HEK293 (cell line): ENCODE results near the gene GRID2.

ENCODE experiments used
- CTCF ChIA-PET: fragments of 350-600 bp; formaldehyde crosslinking; extraction: SDS; loops from one replicate; lab custom pipeline; 2021; ENCODE audit warnings: antibody characterized with exemption; lab: Yijun Ruan, JAX
- POLR2A ChIA-PET: fragments of 300-600 bp; formaldehyde crosslinking; extraction: SDS; loops from one replicate; lab custom pipeline; 2020; ENCODE audit warnings: antibody characterized with exemption, inconsistent platforms; lab: Yijun Ruan, JAX
- H3K27ac ChIP-seq: fragments of 200-500 bp; sonication (Bioruptor generic); 2 replicates; pipeline ENCODE4 v1.5.1; 2014; ENCODE audit warnings: low read depth, low read length, control low read depth, inconsistent platforms; ENCODE audit errors: extremely low read depth
- H3K36me3 ChIP-seq, 2 experiments: fragments of 200-500 bp in 1 of 2; sonication (Bioruptor generic) in 1 of 2; 1 replicate in 1 of 2; 2 replicates in 1 of 2; pipeline ENCODE4 v1.5.1; 2014 to 2017; ENCODE audit warnings: inconsistent platforms in 2 of 2, low read length in 2 of 2; ENCODE audit not compliant: control insufficient read depth in 2 of 2, insufficient read depth in 1 of 2
- H3K4me1 ChIP-seq: fragments of 200-500 bp; sonication (Bioruptor generic); 2 replicates; pipeline ENCODE4 v1.5.1; 2014; ENCODE audit warnings: mild to moderate bottlenecking, low read length, inconsistent platforms; ENCODE audit not compliant: control insufficient read depth, insufficient read depth
- H3K4me3 ChIP-seq: 2 replicates; pipeline ENCODE4 v1.5.1; 2011; ENCODE audit warnings: low read depth, mild to moderate bottlenecking, control low read depth, low read length, moderate library complexity
- H3K9me3 ChIP-seq: fragments of 200-500 bp; sonication (Bioruptor generic); 2 replicates; pipeline ENCODE4 v1.5.1; 2014; ENCODE audit warnings: low read depth, low read length, inconsistent platforms; ENCODE audit not compliant: control insufficient read depth, insufficient read depth
- BCL11B ChIP-seq: fragments of 450-650 bp; formaldehyde crosslinking; IDR thresholded peaks from 2 replicates; pipeline ENCODE4 v1.5.1; 2016; ENCODE audit warnings: low read depth, missing biosample characterization, missing genetic modification characterization
- GFI1B ChIP-seq: fragments of 450-650 bp; formaldehyde crosslinking; IDR thresholded peaks from 2 replicates; pipeline ENCODE4 v1.5.1; 2016; ENCODE audit warnings: missing biosample characterization, missing genetic modification characterization
- SP7 ChIP-seq: fragments of 450-650 bp; formaldehyde crosslinking; IDR thresholded peaks from 2 replicates; pipeline ENCODE4 v1.5.1; 2016; ENCODE audit warnings: missing biosample characterization, missing genetic modification characterization
- ZNF157 ChIP-seq: fragments of 450-650 bp; formaldehyde crosslinking; IDR thresholded peaks from 2 replicates; pipeline ENCODE4 v1.5.1; 2016; ENCODE audit warnings: missing biosample characterization, missing genetic modification characterization
- ZNF202 ChIP-seq: fragments of 450-650 bp; formaldehyde crosslinking; IDR thresholded peaks from 2 replicates; pipeline ENCODE4 v1.5.1; 2016; ENCODE audit warnings: missing biosample characterization, missing genetic modification characterization, borderline replicate concordance
- ZNF341 ChIP-seq: fragments of 450-650 bp; formaldehyde crosslinking; IDR thresholded peaks from 2 replicates; pipeline ENCODE4; 2016; ENCODE audit warnings: low read depth, missing biosample characterization, missing genetic modification characterization
- ZNF416 ChIP-seq: fragments of 450-650 bp; formaldehyde crosslinking; IDR thresholded peaks from 2 replicates; pipeline ENCODE4 v1.5.1; 2016; ENCODE audit warnings: missing biosample characterization, missing genetic modification characterization
- ZNF48 ChIP-seq: fragments of 450-650 bp; formaldehyde crosslinking; IDR thresholded peaks from 2 replicates; pipeline ENCODE4 v1.5.1; 2016; ENCODE audit warnings: missing biosample characterization, missing genetic modification characterization
- ZNF585B ChIP-seq: fragments of 450-650 bp; formaldehyde crosslinking; IDR thresholded peaks from 2 replicates; pipeline ENCODE4 v1.5.1; 2016; ENCODE audit warnings: missing biosample characterization, missing genetic modification characterization
- ZNF610 ChIP-seq: fragments of 450-650 bp; formaldehyde crosslinking; IDR thresholded peaks from 2 replicates; pipeline ENCODE4 v1.5.1; 2016; ENCODE audit warnings: missing biosample characterization, missing genetic modification characterization, borderline replicate concordance
- ZNF623 ChIP-seq: fragments of 450-650 bp; formaldehyde crosslinking; IDR thresholded peaks from 2 replicates; pipeline ENCODE4 v1.5.1; 2016; ENCODE audit warnings: missing biosample characterization, missing genetic modification characterization
- ZNF664 ChIP-seq: fragments of 450-650 bp; formaldehyde crosslinking; IDR thresholded peaks from 2 replicates; pipeline ENCODE4 v1.5.1; 2016; ENCODE audit warnings: missing biosample characterization, missing genetic modification characterization
- ZNF707 ChIP-seq: fragments of 450-650 bp; formaldehyde crosslinking; IDR thresholded peaks from 2 replicates; pipeline ENCODE4 v1.5.1; 2016; ENCODE audit warnings: missing biosample characterization, missing genetic modification characterization
- ZNF776 ChIP-seq: fragments of 450-650 bp; formaldehyde crosslinking; IDR thresholded peaks from 2 replicates; pipeline ENCODE4 v1.5.0; 2017; ENCODE audit warnings: missing biosample characterization, missing genetic modification characterization, borderline replicate concordance
- ZNF837 ChIP-seq: fragments of 450-650 bp; formaldehyde crosslinking; IDR thresholded peaks from 2 replicates; pipeline ENCODE4 v1.5.1; 2016; ENCODE audit warnings: missing biosample characterization, missing genetic modification characterization
- ZSCAN16 ChIP-seq: fragments of 450-650 bp; formaldehyde crosslinking; IDR thresholded peaks from 2 replicates; pipeline ENCODE4 v1.5.1; 2016; ENCODE audit warnings: missing biosample characterization, missing genetic modification characterization
- TF ChIP-seq, protein P1 (sequence below): fragments of 450-650 bp; formaldehyde crosslinking; IDR thresholded peaks from 2 replicates; pipeline ENCODE4 v1.5.1; 2016; ENCODE audit warnings: missing biosample characterization, missing genetic modification characterization, borderline replicate concordance
- TF ChIP-seq, protein P2 (sequence below): fragments of 450-650 bp; formaldehyde crosslinking; conservative IDR thresholded peaks from 2 replicates; pipeline ENCODE4 v1.5.1; 2016; ENCODE audit warnings: low read depth, missing biosample characterization, missing genetic modification characterization
- TF ChIP-seq, protein P3 (sequence below): fragments of 450-650 bp; formaldehyde crosslinking; IDR thresholded peaks from 2 replicates; pipeline ENCODE4 v1.5.1; 2016; ENCODE audit warnings: missing biosample characterization, missing genetic modification characterization
- TF ChIP-seq, protein P4 (sequence below): fragments of 450-650 bp; formaldehyde crosslinking; IDR thresholded peaks from 2 replicates; pipeline ENCODE4 v1.5.0; 2017; ENCODE audit warnings: missing biosample characterization, missing genetic modification characterization, borderline replicate concordance

The GRID2 gene

DNA sequence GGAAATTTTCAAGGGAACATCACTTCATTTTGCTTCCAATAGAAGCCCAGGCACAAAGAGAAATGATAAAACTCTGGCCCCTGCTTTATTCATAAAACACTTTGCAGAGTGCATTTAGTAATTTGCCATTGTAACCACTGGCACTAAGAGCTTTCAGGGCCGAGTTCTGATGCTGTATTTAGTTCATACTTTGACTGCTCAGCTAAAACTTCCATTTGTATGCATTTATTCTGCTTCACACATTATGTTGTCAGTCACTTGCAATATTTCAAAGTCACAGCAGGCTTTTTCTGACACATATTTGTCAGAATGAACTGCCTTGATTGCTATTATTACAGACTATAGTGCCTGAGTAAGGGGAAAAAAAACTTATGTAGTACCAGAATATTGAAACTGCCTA lies 1350.4 kb downstream of the GRID2 start (continued):
- TF ChIP-seq ZNF707 (tag by site-specific recombination), result no peak
- no peak for TF ChIP-seq ZNF776
- no peak for TF ChIP-seq ZNF837 (tag by site-specific recombination)
- no peak for TF ChIP-seq ZSCAN16 (tag by site-specific recombination)
- TF ChIP-seq BCL11B (tag by site-specific recombination), result no peak

DNA sequence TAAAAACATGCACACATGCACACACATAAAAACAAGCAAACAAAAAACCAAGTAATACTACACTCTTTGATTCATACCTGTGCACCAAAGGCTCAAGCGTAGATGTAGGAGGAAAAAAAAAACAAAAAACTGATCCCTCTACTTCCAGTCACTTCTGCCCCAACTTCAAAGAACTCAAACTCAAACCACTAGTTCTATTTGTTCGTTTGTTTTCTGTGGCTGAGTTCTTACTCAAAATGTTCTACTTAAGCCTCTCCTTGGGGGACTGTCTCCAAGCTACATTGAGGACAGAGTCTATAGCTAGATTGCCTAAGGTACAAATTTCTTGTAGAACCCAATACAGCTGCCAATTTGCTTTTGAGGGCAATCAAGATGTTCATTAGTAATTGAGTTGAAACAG lies 1353.8 kb downstream of the GRID2 start:
- Histone ChIP-seq H3K4me3 (no peak overlapping the region), H3K4me1 (no peaks in the 10 kb centered on the region), H3K27ac (no peak overlapping the region), H3K36me3 (no peaks in the 10 kb centered on the region), H3K9me3 (no peaks in the 10 kb centered on the region)
- CTCF ChIA-PET, result no interaction called here
- TF ChIP-seq, protein P1, sequence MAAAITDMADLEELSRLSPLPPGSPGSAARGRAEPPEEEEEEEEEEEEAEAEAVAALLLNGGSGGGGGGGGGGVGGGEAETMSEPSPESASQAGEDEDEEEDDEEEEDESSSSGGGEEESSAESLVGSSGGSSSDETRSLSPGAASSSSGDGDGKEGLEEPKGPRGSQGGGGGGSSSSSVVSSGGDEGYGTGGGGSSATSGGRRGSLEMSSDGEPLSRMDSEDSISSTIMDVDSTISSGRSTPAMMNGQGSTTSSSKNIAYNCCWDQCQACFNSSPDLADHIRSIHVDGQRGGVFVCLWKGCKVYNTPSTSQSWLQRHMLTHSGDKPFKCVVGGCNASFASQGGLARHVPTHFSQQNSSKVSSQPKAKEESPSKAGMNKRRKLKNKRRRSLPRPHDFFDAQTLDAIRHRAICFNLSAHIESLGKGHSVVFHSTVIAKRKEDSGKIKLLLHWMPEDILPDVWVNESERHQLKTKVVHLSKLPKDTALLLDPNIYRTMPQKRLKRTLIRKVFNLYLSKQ (tag by site-specific recombination), result no peak
- TF ChIP-seq ZNF623 (tag by site-specific recombination) (no peak), ZNF610 (tag by site-specific recombination) (no peak), ZNF585B (no peak)
- TF ChIP-seq, protein P2, sequence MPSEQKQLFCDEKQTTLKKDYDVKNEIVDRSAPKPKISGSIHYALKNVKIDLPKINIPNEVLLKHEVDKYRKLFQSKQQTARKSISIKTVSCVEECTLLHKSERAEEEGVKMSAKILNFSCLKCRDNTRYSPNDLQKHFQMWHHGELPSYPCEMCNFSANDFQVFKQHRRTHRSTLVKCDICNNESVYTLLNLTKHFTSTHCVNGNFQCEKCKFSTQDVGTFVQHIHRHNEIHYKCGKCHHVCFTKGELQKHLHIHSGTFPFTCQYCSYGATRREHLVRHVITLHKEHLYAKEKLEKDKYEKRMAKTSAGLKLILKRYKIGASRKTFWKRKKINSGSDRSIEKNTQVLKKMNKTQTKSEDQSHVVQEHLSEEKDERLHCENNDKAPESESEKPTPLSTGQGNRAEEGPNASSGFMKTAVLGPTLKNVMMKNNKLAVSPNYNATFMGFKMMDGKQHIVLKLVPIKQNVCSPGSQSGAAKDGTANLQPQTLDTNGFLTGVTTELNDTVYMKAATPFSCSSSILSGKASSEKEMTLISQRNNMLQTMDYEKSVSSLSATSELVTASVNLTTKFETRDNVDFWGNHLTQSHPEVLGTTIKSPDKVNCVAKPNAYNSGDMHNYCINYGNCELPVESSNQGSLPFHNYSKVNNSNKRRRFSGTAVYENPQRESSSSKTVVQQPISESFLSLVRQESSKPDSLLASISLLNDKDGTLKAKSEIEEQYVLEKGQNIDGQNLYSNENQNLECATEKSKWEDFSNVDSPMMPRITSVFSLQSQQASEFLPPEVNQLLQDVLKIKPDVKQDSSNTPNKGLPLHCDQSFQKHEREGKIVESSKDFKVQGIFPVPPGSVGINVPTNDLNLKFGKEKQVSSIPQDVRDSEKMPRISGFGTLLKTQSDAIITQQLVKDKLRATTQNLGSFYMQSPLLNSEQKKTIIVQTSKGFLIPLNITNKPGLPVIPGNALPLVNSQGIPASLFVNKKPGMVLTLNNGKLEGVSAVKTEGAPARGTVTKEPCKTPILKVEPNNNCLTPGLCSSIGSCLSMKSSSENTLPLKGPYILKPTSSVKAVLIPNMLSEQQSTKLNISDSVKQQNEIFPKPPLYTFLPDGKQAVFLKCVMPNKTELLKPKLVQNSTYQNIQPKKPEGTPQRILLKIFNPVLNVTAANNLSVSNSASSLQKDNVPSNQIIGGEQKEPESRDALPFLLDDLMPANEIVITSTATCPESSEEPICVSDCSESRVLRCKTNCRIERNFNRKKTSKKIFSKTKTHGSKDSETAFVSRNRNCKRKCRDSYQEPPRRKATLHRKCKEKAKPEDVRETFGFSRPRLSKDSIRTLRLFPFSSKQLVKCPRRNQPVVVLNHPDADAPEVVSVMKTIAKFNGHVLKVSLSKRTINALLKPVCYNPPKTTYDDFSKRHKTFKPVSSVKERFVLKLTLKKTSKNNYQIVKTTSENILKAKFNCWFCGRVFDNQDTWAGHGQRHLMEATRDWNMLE (tag by site-specific recombination), result no peak
- POLR2A ChIA-PET, result no interaction called here

DNA sequence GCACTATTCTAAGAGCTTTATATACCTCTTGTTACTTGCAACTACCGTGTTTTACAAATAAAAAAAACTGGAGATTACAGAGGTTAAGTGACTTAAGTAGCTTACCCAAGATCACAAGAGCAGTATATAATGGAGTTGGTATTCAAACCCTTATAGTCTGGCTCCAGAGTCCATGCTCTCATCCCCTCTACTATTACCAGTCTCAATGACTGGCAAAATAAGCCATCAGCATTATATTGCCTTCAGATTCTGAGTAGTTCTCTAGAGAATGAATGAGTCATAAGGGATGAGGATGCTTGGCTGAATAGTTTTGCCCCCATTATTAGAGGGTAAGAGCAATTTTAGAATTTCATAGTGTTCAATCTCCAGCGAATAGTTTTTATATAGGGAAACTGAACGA lies 1354.7 kb downstream of the GRID2 start:
- no peak overlapping the region for H3K27ac ChIP-seq
- H3K9me3 ChIP-seq, result no peaks in the 10 kb centered on the region
- H3K4me1 ChIP-seq, result no peaks in the 10 kb centered on the region
- CTCF ChIA-PET, result no interaction called here
- no peaks in the 10 kb centered on the region for H3K36me3 ChIP-seq
- POLR2A ChIA-PET, result no interaction called here
- H3K4me3 ChIP-seq, result no peak overlapping the region
- TF ChIP-seq ZNF416 (tag by site-specific recombination), result no peak
- TF ChIP-seq, all 188 proteins: peak for 0

DNA sequence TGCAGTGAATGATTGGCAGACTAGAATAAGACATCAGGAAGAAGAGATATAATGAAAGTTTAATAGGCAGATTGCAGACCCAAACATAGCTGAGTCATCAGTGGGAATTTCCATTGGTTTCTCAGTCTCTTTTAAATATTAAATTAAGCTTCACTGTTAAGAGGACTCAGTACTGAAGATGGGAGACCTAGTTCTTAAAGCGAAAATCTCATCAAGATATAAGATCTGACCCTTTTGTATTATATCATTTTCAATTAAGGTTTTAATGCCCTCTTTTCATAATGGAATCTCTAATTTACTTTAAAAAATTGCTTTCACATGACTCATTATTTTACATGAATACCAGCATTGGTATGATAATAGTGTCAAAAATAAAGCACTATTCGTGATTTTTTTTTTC lies 1355.9 kb downstream of the GRID2 start:
- H3K4me1 ChIP-seq, result no peaks in the 10 kb centered on the region
- no peak overlapping the region for H3K4me3 ChIP-seq
- no peaks in the 10 kb centered on the region for H3K9me3 ChIP-seq
- H3K27ac ChIP-seq, result no peak overlapping the region
- CTCF ChIA-PET, result no interaction called here
- POLR2A ChIA-PET, result no interaction called here
- no peaks in the 10 kb centered on the region for H3K36me3 ChIP-seq
- TF ChIP-seq, protein P3, sequence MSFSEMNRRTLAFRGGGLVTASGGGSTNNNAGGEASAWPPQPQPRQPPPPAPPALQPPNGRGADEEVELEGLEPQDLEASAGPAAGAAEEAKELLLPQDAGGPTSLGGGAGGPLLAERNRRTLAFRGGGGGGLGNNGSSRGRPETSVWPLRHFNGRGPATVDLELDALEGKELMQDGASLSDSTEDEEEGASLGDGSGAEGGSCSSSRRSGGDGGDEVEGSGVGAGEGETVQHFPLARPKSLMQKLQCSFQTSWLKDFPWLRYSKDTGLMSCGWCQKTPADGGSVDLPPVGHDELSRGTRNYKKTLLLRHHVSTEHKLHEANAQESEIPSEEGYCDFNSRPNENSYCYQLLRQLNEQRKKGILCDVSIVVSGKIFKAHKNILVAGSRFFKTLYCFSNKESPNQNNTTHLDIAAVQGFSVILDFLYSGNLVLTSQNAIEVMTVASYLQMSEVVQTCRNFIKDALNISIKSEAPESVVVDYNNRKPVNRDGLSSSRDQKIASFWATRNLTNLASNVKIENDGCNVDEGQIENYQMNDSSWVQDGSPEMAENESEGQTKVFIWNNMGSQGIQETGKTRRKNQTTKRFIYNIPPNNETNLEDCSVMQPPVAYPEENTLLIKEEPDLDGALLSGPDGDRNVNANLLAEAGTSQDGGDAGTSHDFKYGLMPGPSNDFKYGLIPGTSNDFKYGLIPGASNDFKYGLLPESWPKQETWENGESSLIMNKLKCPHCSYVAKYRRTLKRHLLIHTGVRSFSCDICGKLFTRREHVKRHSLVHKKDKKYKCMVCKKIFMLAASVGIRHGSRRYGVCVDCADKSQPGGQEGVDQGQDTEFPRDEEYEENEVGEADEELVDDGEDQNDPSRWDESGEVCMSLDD (tag by site-specific recombination), result no peak
- TF ChIP-seq ZNF837 (tag by site-specific recombination) (no peak), ZNF664 (tag by site-specific recombination) (no peak), ZNF48 (tag by site-specific recombination) (no peak), GFI1B (tag by site-specific recombination) (no peak), ZNF157 (tag by site-specific recombination) (no peak), ZNF341 (no peak), ZNF202 (no peak), SP7 (no peak)
- TF ChIP-seq, protein P4, sequence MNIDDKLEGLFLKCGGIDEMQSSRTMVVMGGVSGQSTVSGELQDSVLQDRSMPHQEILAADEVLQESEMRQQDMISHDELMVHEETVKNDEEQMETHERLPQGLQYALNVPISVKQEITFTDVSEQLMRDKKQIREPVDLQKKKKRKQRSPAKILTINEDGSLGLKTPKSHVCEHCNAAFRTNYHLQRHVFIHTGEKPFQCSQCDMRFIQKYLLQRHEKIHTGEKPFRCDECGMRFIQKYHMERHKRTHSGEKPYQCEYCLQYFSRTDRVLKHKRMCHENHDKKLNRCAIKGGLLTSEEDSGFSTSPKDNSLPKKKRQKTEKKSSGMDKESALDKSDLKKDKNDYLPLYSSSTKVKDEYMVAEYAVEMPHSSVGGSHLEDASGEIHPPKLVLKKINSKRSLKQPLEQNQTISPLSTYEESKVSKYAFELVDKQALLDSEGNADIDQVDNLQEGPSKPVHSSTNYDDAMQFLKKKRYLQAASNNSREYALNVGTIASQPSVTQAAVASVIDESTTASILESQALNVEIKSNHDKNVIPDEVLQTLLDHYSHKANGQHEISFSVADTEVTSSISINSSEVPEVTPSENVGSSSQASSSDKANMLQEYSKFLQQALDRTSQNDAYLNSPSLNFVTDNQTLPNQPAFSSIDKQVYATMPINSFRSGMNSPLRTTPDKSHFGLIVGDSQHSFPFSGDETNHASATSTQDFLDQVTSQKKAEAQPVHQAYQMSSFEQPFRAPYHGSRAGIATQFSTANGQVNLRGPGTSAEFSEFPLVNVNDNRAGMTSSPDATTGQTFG (tag by site-specific recombination), result no peak
